HepG2 (cell line): Measurements from ENCODE around the gene NFYC. TPM values are rescaled to one million over a fixed set of nuclear protein-coding genes. Genes with fewer than 3 reads are reported as not detected.
A peak's percentile ranks its signal among the peaks of the same experiment; 100 is the strongest.

ENCODE experiments used
- EP300 ChIP-seq, 3 experiments: sonication (generic) in 1 of 3; formaldehyde crosslinking in 1 of 3; IDR thresholded peaks; 2 replicates each; pipeline versions ENCODE4 v1.5.1 to v1.6.1; 2011 to 2020; ENCODE audit warnings: low read depth in 2 of 3, low read length in 2 of 3, borderline replicate concordance in 1 of 3, improper control_type of control experiment in 1 of 3, mild to moderate bottlenecking in 1 of 3, missing genetic modification reagents in 1 of 3, moderate library complexity in 1 of 3
- ESRRA ChIP-seq: sonication (generic); formaldehyde crosslinking; IDR thresholded peaks from 2 replicates; pipeline ENCODE4 v1.5.1; 2020; ENCODE audit warnings: mild to moderate bottlenecking, low read depth, missing genetic modification reagents
- FOXJ3 ChIP-seq: sonication (generic); formaldehyde crosslinking; IDR thresholded peaks from 2 replicates; pipeline ENCODE4 v1.4.0; 2020; ENCODE audit warnings: missing genetic modification reagents, mild to moderate bottlenecking, borderline replicate concordance
- FOXM1 ChIP-seq: sonication (generic); formaldehyde crosslinking; IDR thresholded peaks from 2 replicates; pipeline ENCODE4 v1.5.0; 2020; ENCODE audit warnings: missing genetic modification reagents
- HNRNPUL1 ChIP-seq: fragments of 200-400 bp; formaldehyde crosslinking; IDR thresholded peaks from 2 replicates; pipeline ENCODE4 v1.6.1; 2017; ENCODE audit warnings: low read depth, mild to moderate bottlenecking, low read length, moderate library complexity
- JUND ChIP-seq: sonication (generic); formaldehyde crosslinking; IDR thresholded peaks from 2 replicates; pipeline ENCODE4 v1.8.0; 2022; ENCODE audit warnings: mild to moderate bottlenecking, missing genetic modification reagents
- NCOA2 ChIP-seq: sonication (generic); formaldehyde crosslinking; IDR thresholded peaks from 2 replicates; pipeline ENCODE4 v1.8.0; 2022; ENCODE audit warnings: inconsistent platforms
- NCOR1 ChIP-seq: fragments of 200-600 bp; sonication (generic); IDR thresholded peaks from 2 replicates; pipeline ENCODE4 v1.7.0; 2017; ENCODE audit warnings: antibody characterized with exemption, low read length, borderline replicate concordance
- NR2C2 ChIP-seq: sonication (generic); formaldehyde crosslinking; IDR thresholded peaks from 2 replicates; pipeline ENCODE4 v1.4.0; 2020; ENCODE audit warnings: missing genetic modification reagents, mild to moderate bottlenecking, moderate library complexity, borderline replicate concordance
- PHF21A ChIP-seq: sonication (generic); formaldehyde crosslinking; IDR thresholded peaks from 2 replicates; pipeline ENCODE4 v1.5.0; 2020; ENCODE audit warnings: mild to moderate bottlenecking, missing genetic modification reagents
- REPIN1 ChIP-seq: sonication (generic); formaldehyde crosslinking; IDR thresholded peaks from 2 replicates; pipeline ENCODE4 v1.8.0; 2022; ENCODE audit warnings: missing genetic modification reagents, low read depth, mild to moderate bottlenecking, borderline replicate concordance
- ZC3H4 ChIP-seq: sonication (generic); formaldehyde crosslinking; IDR thresholded peaks from 2 replicates; pipeline ENCODE4 v1.4.0; 2020; ENCODE audit warnings: missing genetic modification reagents, borderline replicate concordance
- ZNF205 ChIP-seq: IDR thresholded peaks from 2 replicates; pipeline ENCODE4 v1.6.1; 2018; ENCODE audit warnings: missing biosample characterization, missing genetic modification reagents
- ZNF224 ChIP-seq: sonication (generic); formaldehyde crosslinking; IDR thresholded peaks from 2 replicates; pipeline ENCODE4 v1.5.0; 2020; ENCODE audit warnings: mild to moderate bottlenecking, missing genetic modification reagents
- ZNF431 ChIP-seq: sonication (generic); formaldehyde crosslinking; IDR thresholded peaks from 2 replicates; pipeline ENCODE4 v1.9.0; 2022; ENCODE audit warnings: missing genetic modification reagents, low read depth, mild to moderate bottlenecking, borderline replicate concordance
- ZNF510 ChIP-seq: sonication (generic); formaldehyde crosslinking; IDR thresholded peaks from 2 replicates; pipeline ENCODE4 v1.4.0; 2020; ENCODE audit warnings: low read depth, mild to moderate bottlenecking, missing genetic modification reagents
- ZNF678 ChIP-seq: sonication (generic); formaldehyde crosslinking; IDR thresholded peaks from 2 replicates; pipeline ENCODE4 v1.4.0; 2020; ENCODE audit warnings: mild to moderate bottlenecking, missing genetic modification reagents
- ZNF720 ChIP-seq: sonication (generic); formaldehyde crosslinking; IDR thresholded peaks from 2 replicates; pipeline ENCODE4 v1.4.0; 2020; ENCODE audit warnings: missing genetic modification reagents
- polyA plus RNA-seq, 8 experiments: library from polyadenylated mRNA; depleted of rRNA in 3 of 8; stranded (reverse) in 7 of 8; unstranded in 1 of 8; fragments of >200 nt; fragmentation: Illumina TruSeq in 4 of 8; extraction: Trizol in 4 of 8; gene quantifications; 2 replicates each; pipeline versions ENCODE4 v1.2.1 to v1.2.3, GENCODE V29; 2011 to 2016; ENCODE audit warnings: low read depth in 4 of 8, missing spikeins in 1 of 8, mixed read lengths in 1 of 8; ENCODE audit not compliant: insufficient read depth in 1 of 8
- total RNA-seq, 5 experiments: library from RNA; depleted of rRNA; stranded (reverse); fragments of >200 nt; fragmentation: Illumina TruSeq; extraction: Trizol; gene quantifications; 2 replicates each; pipeline ENCODE4 v1.2.3, GENCODE V29; 2016; ENCODE audit warnings: low read depth in 1 of 5
- TF ChIP-seq, protein P1 (sequence below): sonication (generic); formaldehyde crosslinking; IDR thresholded peaks from 2 replicates; pipeline ENCODE4 v1.4.0; 2020; ENCODE audit warnings: missing genetic modification reagents
- TF ChIP-seq, protein P2 (sequence below): sonication (generic); formaldehyde crosslinking; conservative IDR thresholded peaks from 2 replicates; pipeline ENCODE4 v1.8.1; 2023; ENCODE audit warnings: missing genetic modification reagents
- TF ChIP-seq, protein P3 (sequence below): sonication (generic); formaldehyde crosslinking; IDR thresholded peaks from 2 replicates; pipeline ENCODE4 v1.4.0; 2020; ENCODE audit warnings: mild to moderate bottlenecking, missing genetic modification reagents
- TF ChIP-seq, protein P4 (sequence below): sonication (generic); formaldehyde crosslinking; IDR thresholded peaks from 2 replicates; pipeline ENCODE4 v1.4.0; 2020; ENCODE audit warnings: missing genetic modification reagents, mild to moderate bottlenecking, borderline replicate concordance

The NFYC gene
- total and polyA plus RNA-seq, 2 of the 13 experiments (the other 11 are each of a cell fraction or from before 2014, with no cell fraction given), result 33.9 to 73.7 TPM

DNA sequence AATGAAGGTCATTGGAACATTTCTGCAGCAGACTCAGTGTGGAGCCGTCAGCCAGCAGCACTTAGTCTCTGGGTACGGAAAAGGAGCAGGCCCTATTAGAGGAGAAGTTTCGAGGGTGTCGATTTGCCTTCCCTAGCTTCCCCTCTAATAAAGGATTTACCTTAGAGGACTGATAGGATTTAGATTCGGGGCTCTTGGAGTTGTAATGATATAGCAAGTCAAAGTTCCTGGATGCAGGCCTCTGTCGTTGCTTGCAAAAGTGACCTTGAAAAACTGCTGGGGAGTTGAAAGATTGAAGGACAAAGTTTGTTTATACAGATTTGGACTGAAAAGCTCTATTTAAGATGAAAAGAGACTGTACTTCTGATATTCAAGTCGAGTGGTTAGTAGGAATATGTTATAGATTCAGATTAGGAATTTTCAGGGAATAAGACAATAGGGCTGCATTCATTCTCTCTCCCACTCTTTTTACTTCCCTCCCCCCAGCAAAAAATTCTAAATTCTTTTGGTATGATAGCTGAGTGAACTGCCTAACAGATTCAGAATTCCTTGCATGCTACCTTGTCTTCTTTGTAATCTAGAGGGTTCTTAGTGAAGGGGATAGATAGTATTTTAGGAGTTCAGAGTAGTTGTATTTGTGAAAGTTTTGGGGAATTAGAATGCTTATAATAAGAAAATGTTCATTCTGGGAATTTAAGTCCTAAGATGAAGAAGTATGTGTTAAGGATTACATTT lies 19.2 kb downstream of the NFYC start (continued):
- TF ChIP-seq ZNF431, result no peak
- no peak for TF ChIP-seq ZC3H4 (CRISPR knock-in tag)
- TF ChIP-seq, protein P1, sequence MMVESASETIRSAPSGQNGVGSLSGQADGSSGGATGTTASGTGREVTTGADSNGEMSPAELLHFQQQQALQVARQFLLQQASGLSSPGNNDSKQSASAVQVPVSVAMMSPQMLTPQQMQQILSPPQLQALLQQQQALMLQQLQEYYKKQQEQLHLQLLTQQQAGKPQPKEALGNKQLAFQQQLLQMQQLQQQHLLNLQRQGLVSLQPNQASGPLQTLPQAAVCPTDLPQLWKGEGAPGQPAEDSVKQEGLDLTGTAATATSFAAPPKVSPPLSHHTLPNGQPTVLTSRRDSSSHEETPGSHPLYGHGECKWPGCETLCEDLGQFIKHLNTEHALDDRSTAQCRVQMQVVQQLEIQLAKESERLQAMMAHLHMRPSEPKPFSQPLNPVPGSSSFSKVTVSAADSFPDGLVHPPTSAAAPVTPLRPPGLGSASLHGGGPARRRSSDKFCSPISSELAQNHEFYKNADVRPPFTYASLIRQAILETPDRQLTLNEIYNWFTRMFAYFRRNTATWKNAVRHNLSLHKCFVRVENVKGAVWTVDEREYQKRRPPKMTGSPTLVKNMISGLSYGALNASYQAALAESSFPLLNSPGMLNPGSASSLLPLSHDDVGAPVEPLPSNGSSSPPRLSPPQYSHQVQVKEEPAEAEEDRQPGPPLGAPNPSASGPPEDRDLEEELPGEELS (CRISPR knock-in tag), result peak; percentile 33; the same call in 1 of the 2 replicates
- TF ChIP-seq PHF21A (CRISPR knock-in tag), result 0 out of 2 replicates have a peak, but pooled peaks have one; percentile 22
- TF ChIP-seq, protein P2, sequence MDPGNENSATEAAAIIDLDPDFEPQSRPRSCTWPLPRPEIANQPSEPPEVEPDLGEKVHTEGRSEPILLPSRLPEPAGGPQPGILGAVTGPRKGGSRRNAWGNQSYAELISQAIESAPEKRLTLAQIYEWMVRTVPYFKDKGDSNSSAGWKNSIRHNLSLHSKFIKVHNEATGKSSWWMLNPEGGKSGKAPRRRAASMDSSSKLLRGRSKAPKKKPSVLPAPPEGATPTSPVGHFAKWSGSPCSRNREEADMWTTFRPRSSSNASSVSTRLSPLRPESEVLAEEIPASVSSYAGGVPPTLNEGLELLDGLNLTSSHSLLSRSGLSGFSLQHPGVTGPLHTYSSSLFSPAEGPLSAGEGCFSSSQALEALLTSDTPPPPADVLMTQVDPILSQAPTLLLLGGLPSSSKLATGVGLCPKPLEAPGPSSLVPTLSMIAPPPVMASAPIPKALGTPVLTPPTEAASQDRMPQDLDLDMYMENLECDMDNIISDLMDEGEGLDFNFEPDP (CRISPR knock-in tag), result no peak
- no peak for TF ChIP-seq HNRNPUL1
- no peak for TF ChIP-seq ZNF224 (CRISPR knock-in tag)
- TF ChIP-seq EP300 (IDR thresholded peaks at IDR 0.05; ENCODE audit: low read depth in 2 of 2, low read length in 2 of 2), result peak in 1 of 2 experiments; percentile 43; a peak in 2 of 4 replicates
- no peak for TF ChIP-seq EP300 (CRISPR knock-in tag; IDR thresholded peaks at IDR 0.05; ENCODE audit: borderline replicate concordance)
- TF ChIP-seq, protein P3, sequence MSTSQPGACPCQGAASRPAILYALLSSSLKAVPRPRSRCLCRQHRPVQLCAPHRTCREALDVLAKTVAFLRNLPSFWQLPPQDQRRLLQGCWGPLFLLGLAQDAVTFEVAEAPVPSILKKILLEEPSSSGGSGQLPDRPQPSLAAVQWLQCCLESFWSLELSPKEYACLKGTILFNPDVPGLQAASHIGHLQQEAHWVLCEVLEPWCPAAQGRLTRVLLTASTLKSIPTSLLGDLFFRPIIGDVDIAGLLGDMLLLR (CRISPR knock-in tag), result no peak
- TF ChIP-seq, protein P4, sequence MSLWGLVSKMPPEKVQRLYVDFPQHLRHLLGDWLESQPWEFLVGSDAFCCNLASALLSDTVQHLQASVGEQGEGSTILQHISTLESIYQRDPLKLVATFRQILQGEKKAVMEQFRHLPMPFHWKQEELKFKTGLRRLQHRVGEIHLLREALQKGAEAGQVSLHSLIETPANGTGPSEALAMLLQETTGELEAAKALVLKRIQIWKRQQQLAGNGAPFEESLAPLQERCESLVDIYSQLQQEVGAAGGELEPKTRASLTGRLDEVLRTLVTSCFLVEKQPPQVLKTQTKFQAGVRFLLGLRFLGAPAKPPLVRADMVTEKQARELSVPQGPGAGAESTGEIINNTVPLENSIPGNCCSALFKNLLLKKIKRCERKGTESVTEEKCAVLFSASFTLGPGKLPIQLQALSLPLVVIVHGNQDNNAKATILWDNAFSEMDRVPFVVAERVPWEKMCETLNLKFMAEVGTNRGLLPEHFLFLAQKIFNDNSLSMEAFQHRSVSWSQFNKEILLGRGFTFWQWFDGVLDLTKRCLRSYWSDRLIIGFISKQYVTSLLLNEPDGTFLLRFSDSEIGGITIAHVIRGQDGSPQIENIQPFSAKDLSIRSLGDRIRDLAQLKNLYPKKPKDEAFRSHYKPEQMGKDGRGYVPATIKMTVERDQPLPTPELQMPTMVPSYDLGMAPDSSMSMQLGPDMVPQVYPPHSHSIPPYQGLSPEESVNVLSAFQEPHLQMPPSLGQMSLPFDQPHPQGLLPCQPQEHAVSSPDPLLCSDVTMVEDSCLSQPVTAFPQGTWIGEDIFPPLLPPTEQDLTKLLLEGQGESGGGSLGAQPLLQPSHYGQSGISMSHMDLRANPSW, result no peak
- no peak for TF ChIP-seq JUND (CRISPR knock-in tag)
- TF ChIP-seq NCOR1, result no peak; the same call in 1 of the 2 replicates
- TF ChIP-seq ZNF510, result no peak
- TF ChIP-seq NCOA2 (CRISPR knock-in tag), result peak; percentile 63
- TF ChIP-seq REPIN1 (CRISPR knock-in tag), result no peak
- TF ChIP-seq FOXM1 (CRISPR knock-in tag), result no peak
- 0 out of 2 replicates have a peak, but pooled peaks have one; percentile 44 for TF ChIP-seq ESRRA (CRISPR knock-in tag)
- TF ChIP-seq NR2C2 (CRISPR knock-in tag), result 0 out of 2 replicates have a peak, but pooled peaks have one; percentile 16
- TF ChIP-seq FOXJ3 (CRISPR knock-in tag), result peak; percentile 42; the same call in 1 of the 2 replicates
- no peak for TF ChIP-seq ZNF720 (CRISPR knock-in tag)
- no peak for TF ChIP-seq ZNF678 (CRISPR knock-in tag)
- TF ChIP-seq ZNF205 (CRISPR knock-in tag), result no peak
